HCT116 (cell line): Measurements from ENCODE around the gene CSH2. TPM values are rescaled to one million over a fixed set of nuclear protein-coding genes. Genes with fewer than 3 reads are reported as not detected.

Experiments
- ATAC-seq: fragments of 200-7000 bp; cut with Tn5 transposase; 2 replicates; pipeline ENCODE4 v1.9.1; 2020; ENCODE audit warnings: mild to moderate bottlenecking, moderate library complexity
- BruUV-seq: library from RNA; stranded (reverse); fragments of 400-500 nt; replicated peaks from 2 replicates; lab custom pipeline; 2021; lab: Mats Ljungman, UMichigan
- CTCF ChIA-PET: fragments of 300-600 bp; sonication (Branson Sonifier 250); formaldehyde crosslinking; loops from one replicate; lab custom pipeline; 2021; ENCODE audit warnings: antibody characterized with exemption; lab: Charles Lee
- POLR2A ChIA-PET: fragments of 300-600, 350-600 bp; sonication (Branson Sonifier 250); formaldehyde crosslinking; loops from one replicate; lab custom pipeline; 2021; ENCODE audit warnings: antibody characterized with exemption; lab: Charles Lee
- RAD21 ChIA-PET, 2 experiments: fragments of 300-600 bp; sonication (Branson Sonifier 250); formaldehyde crosslinking; loops; one replicate each; lab custom pipeline; 2023; ENCODE audit warnings: low total read pairs in 2 of 2; ENCODE audit not compliant: uncharacterized antibody in 2 of 2, unreplicated experiment in 2 of 2, low non-redundant PET in 1 of 2; lab: Charles Lee
- DNase-seq: peaks from one replicate; pipeline ENCODE4 v3.0.0-alpha.2; 2010; ENCODE audit warnings: low read depth, low spot score
- H2AFZ ChIP-seq: fragments of 200-600 bp; shearing (Covaris generic), sonication (generic); 2 replicates; pipeline ENCODE4 v1.6.1; 2017; ENCODE audit warnings: low read depth, mixed run types, mixed read lengths, antibody characterized with exemption, low read length; ENCODE audit not compliant: poor library complexity, severe bottlenecking
- H3K27ac ChIP-seq: 2 replicates; pipeline ENCODE4 v1.5.1; 2012; ENCODE audit warnings: low read depth, low read length
- H3K27me3 ChIP-seq: fragments of 200-600 bp; sonication (generic); 2 replicates; pipeline ENCODE4 v1.6.1; 2016; ENCODE audit warnings: mixed run types, low read length, mixed read lengths; ENCODE audit not compliant: insufficient read depth
- H3K36me3 ChIP-seq, 2 experiments: fragments of 200-500 bp in 1 of 2; fragments of 200-600 bp in 1 of 2; sonication (Bioruptor generic) in 1 of 2; sonication (generic) in 1 of 2; 2 replicates each; pipeline versions ENCODE4 v1.5.1 to v1.6.1; 2014 to 2016; ENCODE audit warnings: low read length in 2 of 2, inconsistent platforms in 1 of 2, mixed read lengths in 1 of 2, mixed run types in 1 of 2; ENCODE audit not compliant: insufficient read depth in 2 of 2, control insufficient read depth in 1 of 2
- H3K4me1 ChIP-seq, 2 experiments: fragments of 200-600 bp in 1 of 2; sonication (generic) in 1 of 2; 2 replicates each; pipeline versions ENCODE4 v1.5.1 to v1.6.1; 2012 to 2017; ENCODE audit warnings: low read length in 2 of 2, inconsistent platforms in 1 of 2, mild to moderate bottlenecking in 1 of 2, mixed read lengths in 1 of 2, mixed run types in 1 of 2, moderate library complexity in 1 of 2; ENCODE audit not compliant: insufficient read depth in 2 of 2, control insufficient read depth in 1 of 2
- H3K4me2 ChIP-seq: fragments of 200-600 bp; sonication (generic); 2 replicates; pipeline ENCODE4 v1.6.1; 2017; ENCODE audit warnings: mixed run types, low read length, mixed read lengths
- H3K4me3 ChIP-seq, 2 experiments: fragments of 200-600 bp in 1 of 2; sonication (generic) in 1 of 2; replicated peaks in 1 of 2; 2 replicates each; pipeline ENCODE4 v1.5.1; 2011 to 2016; ENCODE audit warnings: low read length in 2 of 2, control low read depth in 1 of 2, low read depth in 1 of 2, mild to moderate bottlenecking in 1 of 2, mixed read lengths in 1 of 2, mixed run types in 1 of 2
- H3K79me2 ChIP-seq: fragments of 200-600 bp; sonication (generic); 2 replicates; pipeline ENCODE4 v1.6.1; 2017; ENCODE audit warnings: mild to moderate bottlenecking, mixed run types, low read length, moderate library complexity, mixed read lengths; ENCODE audit not compliant: insufficient read depth
- H3K9ac ChIP-seq: fragments of 200-600 bp; sonication (generic); 2 replicates; pipeline ENCODE4 v1.6.1; 2016; ENCODE audit warnings: low read length, mixed read lengths
- H3K9me2 ChIP-seq: fragments of 200-600 bp; sonication (generic), shearing (Covaris generic); 2 replicates; pipeline ENCODE4 v1.6.1; 2017; ENCODE audit warnings: mixed run types, mild to moderate bottlenecking, moderate library complexity; ENCODE audit not compliant: insufficient read depth
- H3K9me3 ChIP-seq, 2 experiments: fragments of 200-500 bp in 1 of 2; fragments of 200-600 bp in 1 of 2; sonication (Bioruptor generic) in 1 of 2; sonication (generic) in 1 of 2; 2 replicates each; pipeline ENCODE4 v1.6.1; 2014 to 2017; ENCODE audit warnings: low read length in 2 of 2, mixed read lengths in 2 of 2, inconsistent platforms in 1 of 2, low read depth in 1 of 2, mild to moderate bottlenecking in 1 of 2, mixed run types in 1 of 2, moderate library complexity in 1 of 2; ENCODE audit not compliant: control insufficient read depth in 1 of 2, insufficient read depth in 1 of 2
- H4K20me1 ChIP-seq: fragments of 200-600 bp; sonication (generic), shearing (Covaris generic); 2 replicates; pipeline ENCODE4 v1.6.1; 2017; ENCODE audit warnings: mixed run types, mild to moderate bottlenecking, moderate library complexity; ENCODE audit not compliant: insufficient read depth
- CEBPB ChIP-seq: IDR thresholded peaks from 2 replicates; pipeline ENCODE4 v1.6.1; 2012; ENCODE audit warnings: low read depth
- EGR1 ChIP-seq: IDR thresholded peaks from 2 replicates; pipeline ENCODE4 v1.6.1; 2012; ENCODE audit warnings: low read depth
- ELF1 ChIP-seq: IDR thresholded peaks from 2 replicates; pipeline ENCODE4 v1.6.1; 2012; ENCODE audit warnings: low read depth, borderline replicate concordance
- EZH2 ChIP-seq: fragments of 200-600 bp; sonication (generic); IDR thresholded peaks from 2 replicates; pipeline ENCODE4 v1.6.1; 2017; ENCODE audit warnings: antibody characterized with exemption, mixed run types
- FOSL1 ChIP-seq: IDR thresholded peaks from 2 replicates; pipeline ENCODE4 v1.6.1; 2012; ENCODE audit warnings: low read depth
- POLR2A ChIP-seq: IDR thresholded peaks from 2 replicates; pipeline ENCODE4 v1.7.0; 2011; ENCODE audit warnings: borderline replicate concordance; ENCODE audit not compliant: insufficient read depth, insufficient read length; ENCODE audit errors: extremely low read depth
- POLR2AphosphoS5 ChIP-seq: IDR thresholded peaks from 2 replicates; pipeline ENCODE4 v1.6.1; 2011; ENCODE audit warnings: mild to moderate bottlenecking, low read depth, low read length, moderate library complexity
- RAD21 ChIP-seq: IDR thresholded peaks from 2 replicates; pipeline ENCODE4 v1.6.1; 2012; ENCODE audit warnings: low read depth, mild to moderate bottlenecking
- SIN3A ChIP-seq: IDR thresholded peaks from 2 replicates; pipeline ENCODE4 v1.6.1; 2012; ENCODE audit warnings: low read depth
- SRF ChIP-seq: IDR thresholded peaks from 2 replicates; pipeline ENCODE4 v1.6.1; 2012; ENCODE audit warnings: low read depth
- TCF7L2 ChIP-seq: IDR thresholded peaks from 2 replicates; pipeline ENCODE4 v1.7.0; 2011; ENCODE audit warnings: borderline replicate concordance, inconsistent platforms; ENCODE audit not compliant: insufficient read depth, insufficient read length; ENCODE audit errors: extremely low read depth
- intact Hi-C: fragments of 100-400 bp; cut with micrococcal nuclease; formaldehyde crosslinking; loops from 2 replicates; pipeline ENCODE4 v1.10.0; 2022
- total RNA-seq: library from RNA; stranded (reverse); gene quantifications from one replicate; pipeline ENCODE4 v1.2.1, GENCODE V29; 2021; ENCODE audit not compliant: unreplicated experiment
- TF ChIP-seq, protein P1 (sequence below), 3 experiments: fragments of 200-600 bp in 1 of 3; sonication (generic) in 1 of 3; IDR thresholded peaks in 2 of 3; conservative IDR thresholded peaks in 1 of 3; 2 replicates each; pipeline ENCODE4 v1.5.1; 2012 to 2017; ENCODE audit warnings: low read depth in 2 of 3, low read length in 2 of 3, antibody characterized with exemption in 1 of 3, borderline replicate concordance in 1 of 3, control low read depth in 1 of 3, mild to moderate bottlenecking in 1 of 3, mixed read lengths in 1 of 3, mixed run types in 1 of 3, moderate library complexity in 1 of 3; ENCODE audit not compliant: insufficient read depth in 1 of 3

Gene CSH2
- total RNA-seq, 1 experiment from 2014 or later = not detected

DNA sequence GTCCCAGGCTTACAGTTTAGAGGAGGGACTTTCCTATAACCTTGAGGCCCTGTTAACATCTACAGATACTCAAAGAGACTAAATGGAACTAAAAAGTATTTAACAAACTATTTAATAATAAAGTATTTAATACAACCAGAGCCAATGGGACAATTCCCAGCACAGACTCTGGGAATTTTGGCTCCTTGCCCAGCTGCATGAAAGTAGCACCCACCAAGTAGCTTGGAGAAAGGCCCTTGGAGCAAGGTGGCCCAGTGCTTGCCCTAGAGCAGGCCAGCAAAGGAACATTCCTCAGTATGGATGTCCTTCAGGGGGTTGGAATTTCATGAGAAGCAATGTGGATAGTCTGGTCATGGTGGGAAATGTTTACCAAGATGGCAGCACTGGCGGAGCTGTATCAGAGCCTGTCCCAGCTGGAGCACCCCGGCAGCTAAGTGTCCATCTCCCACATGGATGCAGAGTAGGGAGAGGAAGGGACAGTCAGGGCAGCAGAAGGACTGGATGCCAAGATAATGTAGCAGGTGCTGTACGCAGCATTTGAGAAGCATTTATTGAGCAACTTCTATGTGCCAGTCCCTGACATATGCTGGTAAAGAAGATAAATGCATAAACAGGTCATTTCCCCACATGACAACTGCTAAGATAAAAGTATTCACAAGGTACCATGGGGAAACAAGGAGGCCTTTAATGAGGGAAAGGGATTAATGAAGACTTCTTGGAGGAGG is 25.8 kb downstream of the CSH2 start:
- RAD21 ChIA-PET = no interaction called here
- Histone ChIP-seq H3K27me3 (no peaks in the 10 kb centered on the region), H3K4me3 (no peak overlapping the region), H3K9ac (no peak overlapping the region), H3K9me2 (no peaks in the 10 kb centered on the region), H3K9me3 (peaks cover 0 to 5% of the 10 kb centered on the region in 2 experiments; a peak in 1 of 4 replicates), H3K36me3 (no peaks in the 10 kb centered on the region), H2AFZ (no peak overlapping the region), H3K79me2 (no peaks in the 10 kb centered on the region), H3K27ac (no peak overlapping the region), H3K4me2 (no peak overlapping the region), H4K20me1 (no peaks in the 10 kb centered on the region), H3K4me1 (peaks cover 17 to 31% of the 10 kb centered on the region in 2 experiments)
- CTCF ChIA-PET = interaction anchor here (1.1 to 2.4 kb wide), 2 partner anchors 18 to 83 kb away, joined by 3 to 12 read pairs; no protein-coding TSS in a partner anchor
- TF ChIP-seq POLR2A (no peak), TCF7L2 (no peak), EGR1 (no peak), CEBPB (no peak), RAD21 (no peak), ELF1 (no peak), SIN3A (no peak), EZH2 (no peak), FOSL1 (no peak), POLR2AphosphoS5 (no peak), SRF (no peak)
- TF ChIP-seq, protein P1, sequence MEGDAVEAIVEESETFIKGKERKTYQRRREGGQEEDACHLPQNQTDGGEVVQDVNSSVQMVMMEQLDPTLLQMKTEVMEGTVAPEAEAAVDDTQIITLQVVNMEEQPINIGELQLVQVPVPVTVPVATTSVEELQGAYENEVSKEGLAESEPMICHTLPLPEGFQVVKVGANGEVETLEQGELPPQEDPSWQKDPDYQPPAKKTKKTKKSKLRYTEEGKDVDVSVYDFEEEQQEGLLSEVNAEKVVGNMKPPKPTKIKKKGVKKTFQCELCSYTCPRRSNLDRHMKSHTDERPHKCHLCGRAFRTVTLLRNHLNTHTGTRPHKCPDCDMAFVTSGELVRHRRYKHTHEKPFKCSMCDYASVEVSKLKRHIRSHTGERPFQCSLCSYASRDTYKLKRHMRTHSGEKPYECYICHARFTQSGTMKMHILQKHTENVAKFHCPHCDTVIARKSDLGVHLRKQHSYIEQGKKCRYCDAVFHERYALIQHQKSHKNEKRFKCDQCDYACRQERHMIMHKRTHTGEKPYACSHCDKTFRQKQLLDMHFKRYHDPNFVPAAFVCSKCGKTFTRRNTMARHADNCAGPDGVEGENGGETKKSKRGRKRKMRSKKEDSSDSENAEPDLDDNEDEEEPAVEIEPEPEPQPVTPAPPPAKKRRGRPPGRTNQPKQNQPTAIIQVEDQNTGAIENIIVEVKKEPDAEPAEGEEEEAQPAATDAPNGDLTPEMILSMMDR (IDR thresholded peaks at IDR 0.05 in 2 of 3, conservative IDR thresholded peaks at IDR 0.05 in 1 of 3; ENCODE audit: borderline replicate concordance in 1 of 3, insufficient read depth in 1 of 3, low read depth in 2 of 3, low read length in 2 of 3) = no peak
- no peak for ATAC-seq
- intact Hi-C loops = no loop called here
- POLR2A ChIA-PET = no interaction called here
- DNase-seq = no peak
- no TSS peak for BruUV-seq
